Body of pancreas (tissue), 4 donors: ENCODE data around the gene EPHA8. TPM values are rescaled to one million over a fixed set of nuclear protein-coding genes. Genes with fewer than 3 reads are reported as not detected.

ENCODE experiments used
- ATAC-seq: fragments of 150-250 bp; one replicate; pipeline ENCODE4 v1.9.1; 2016
- DNase-seq, 4 donors: peaks; one replicate each; pipeline ENCODE4 v3.0.0-alpha.2; 2019
- H3K27ac ChIP-seq, 4 donors: fragments of 200-600 bp; sonication (generic); 1 replicate in 3 of 4; 2 replicates in 1 of 4; pipeline versions ENCODE4 v1.5.1 to v1.6.1; 2016 to 2019; ENCODE audit warnings: mild to moderate bottlenecking in 1 of 4, mixed read lengths in 1 of 4, moderate library complexity in 1 of 4
- H3K27me3 ChIP-seq, 2 donors: fragments of 200-600 bp; sonication (generic); one replicate each; pipeline ENCODE4 v1.6.0; 2016; ENCODE audit warnings: mild to moderate bottlenecking in 1 of 2
- H3K36me3 ChIP-seq, 2 donors: fragments of 200-600 bp; sonication (generic); replicated peaks in 1 of 2; 2 replicates each; pipeline ENCODE4 v1.5.1; 2016; ENCODE audit warnings: low read depth in 2 of 2; ENCODE audit not compliant: insufficient read depth in 1 of 2
- H3K4me1 ChIP-seq: fragments of 200-600 bp; sonication (generic); one replicate; pipeline ENCODE4 v1.6.0; 2016
- H3K4me3 ChIP-seq, 2 donors: fragments of 200-600 bp; sonication (generic); 1 replicate in 1 of 2; 2 replicates in 1 of 2; pipeline ENCODE4 v1.5.1; 2016 to 2019
- H3K9me3 ChIP-seq, 3 donors: fragments of 200-600 bp; sonication (generic); 1 replicate in 2 of 3; 2 replicates in 1 of 3; pipeline ENCODE4 v1.5.1; 2016
- POLR2A ChIP-seq, 3 donors: fragments of 450-650 bp; IDR thresholded peaks; one replicate each; pipeline ENCODE4 v1.6.1; 2016; ENCODE audit warnings: antibody characterized with exemption in 3 of 3, mild to moderate bottlenecking in 2 of 3
- WGBS, 2 donors: methylation state at CpG; one replicate each; pipeline ENCODE4 v1.1.5; 2017; 5-methylcytosine and 5-hydroxymethylcytosine counted together
- intact Hi-C: fragments of 100-400 bp; cut with DNase I; formaldehyde crosslinking; loops from one replicate; pipeline ENCODE4 v1.15.1; 2023
- total RNA-seq, 2 donors: library from RNA; depleted of rRNA; stranded (reverse); fragments of >200 nt; gene quantifications; one replicate each; pipeline ENCODE4 v1.1.0, GENCODE V29; 2016
- TF ChIP-seq, protein P1 (sequence below), 7 experiments: fragments of 450-650 bp in 4 of 7; fragments of 200-600 bp in 3 of 7; sonication (generic) in 3 of 7; IDR thresholded peaks; one replicate each; pipeline ENCODE4 v1.5.1; 2016 to 2019; ENCODE audit warnings: antibody characterized with exemption in 7 of 7

EPHA8 gene
- total RNA-seq, 2 donors from 2014 or later: 0.52 to 0.66 TPM

DNA sequence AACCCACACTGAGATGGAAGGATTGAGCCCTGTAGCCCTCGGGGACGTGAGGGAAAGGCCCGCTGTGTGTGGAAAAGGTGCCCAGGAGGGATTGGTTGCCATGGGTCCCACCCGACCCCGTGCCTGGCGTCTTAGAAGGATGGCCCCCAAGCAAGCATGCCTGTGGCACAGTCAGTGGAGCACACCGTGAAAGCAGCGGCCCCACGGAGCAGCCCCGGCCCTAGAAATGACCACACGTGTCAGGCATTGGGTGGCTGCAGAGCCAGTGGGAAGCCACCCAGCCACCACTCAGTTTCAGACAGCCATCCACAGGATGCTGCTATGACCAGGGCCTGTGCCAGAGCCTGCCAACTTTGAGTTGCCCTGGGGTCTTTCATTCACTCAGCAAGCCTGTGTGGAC, 13.3 kb upstream of the EPHA8 start:
- WGBS, 2 donors: 82 to 87% methylated on average over 6 to 11 of the region's 11 CpGs
- Histone ChIP-seq H3K9me3 (no peaks in the 10 kb centered on the region), H3K27ac (no peak overlapping the region), H3K4me3 (no peak overlapping the region), H3K4me1 (peaks cover 12% of the 10 kb centered on the region), H3K36me3 (no peaks in the 10 kb centered on the region), H3K27me3 (no peaks in the 10 kb centered on the region)
- DNase-seq (no peak), ATAC-seq (no peak)
- intact Hi-C loops: no loop called here
- TF ChIP-seq, protein P1, sequence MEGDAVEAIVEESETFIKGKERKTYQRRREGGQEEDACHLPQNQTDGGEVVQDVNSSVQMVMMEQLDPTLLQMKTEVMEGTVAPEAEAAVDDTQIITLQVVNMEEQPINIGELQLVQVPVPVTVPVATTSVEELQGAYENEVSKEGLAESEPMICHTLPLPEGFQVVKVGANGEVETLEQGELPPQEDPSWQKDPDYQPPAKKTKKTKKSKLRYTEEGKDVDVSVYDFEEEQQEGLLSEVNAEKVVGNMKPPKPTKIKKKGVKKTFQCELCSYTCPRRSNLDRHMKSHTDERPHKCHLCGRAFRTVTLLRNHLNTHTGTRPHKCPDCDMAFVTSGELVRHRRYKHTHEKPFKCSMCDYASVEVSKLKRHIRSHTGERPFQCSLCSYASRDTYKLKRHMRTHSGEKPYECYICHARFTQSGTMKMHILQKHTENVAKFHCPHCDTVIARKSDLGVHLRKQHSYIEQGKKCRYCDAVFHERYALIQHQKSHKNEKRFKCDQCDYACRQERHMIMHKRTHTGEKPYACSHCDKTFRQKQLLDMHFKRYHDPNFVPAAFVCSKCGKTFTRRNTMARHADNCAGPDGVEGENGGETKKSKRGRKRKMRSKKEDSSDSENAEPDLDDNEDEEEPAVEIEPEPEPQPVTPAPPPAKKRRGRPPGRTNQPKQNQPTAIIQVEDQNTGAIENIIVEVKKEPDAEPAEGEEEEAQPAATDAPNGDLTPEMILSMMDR (IDR thresholded peaks at IDR 0.05): no peak
- no peak for TF ChIP-seq POLR2A (IDR thresholded peaks at IDR 0.05)

DNA sequence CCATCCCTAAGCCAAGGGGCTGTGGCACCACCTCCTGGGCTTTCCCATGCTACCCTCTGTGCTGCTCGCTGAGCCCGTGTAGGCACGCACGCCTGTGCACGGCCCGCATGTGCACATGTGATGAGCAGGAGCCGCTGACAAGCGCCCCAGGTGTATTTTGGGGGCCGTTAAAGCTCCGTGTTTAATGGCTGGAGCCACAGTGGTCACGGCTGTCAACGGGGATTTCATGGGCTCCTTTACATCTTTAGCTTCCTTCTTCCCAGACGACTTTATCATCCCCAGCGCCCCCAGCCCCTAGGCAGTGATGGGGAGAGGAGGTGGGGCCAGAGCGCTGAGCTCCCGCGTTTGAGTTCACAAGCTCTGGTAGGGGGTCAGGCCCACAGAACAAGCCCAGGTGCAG, 11.7 kb upstream of the EPHA8 start:
- H3K4me1 ChIP-seq: peaks cover 18% of the 10 kb centered on the region
- intact Hi-C loops: no loop called here
- H3K27ac ChIP-seq: no peak overlapping the region
- TF ChIP-seq POLR2A (IDR thresholded peaks at IDR 0.05): no peak
- TF ChIP-seq, protein P1 (IDR thresholded peaks at IDR 0.05): no peak
- H3K9me3 ChIP-seq: no peaks in the 10 kb centered on the region
- H3K27me3 ChIP-seq: no peaks in the 10 kb centered on the region
- 80 to 81% methylated on average over 7 to 17 of the region's 17 CpGs for WGBS, 2 donors
- ATAC-seq (no peak), DNase-seq (no peak)
- no peaks in the 10 kb centered on the region for H3K36me3 ChIP-seq
- no peak overlapping the region for H3K4me3 ChIP-seq

DNA sequence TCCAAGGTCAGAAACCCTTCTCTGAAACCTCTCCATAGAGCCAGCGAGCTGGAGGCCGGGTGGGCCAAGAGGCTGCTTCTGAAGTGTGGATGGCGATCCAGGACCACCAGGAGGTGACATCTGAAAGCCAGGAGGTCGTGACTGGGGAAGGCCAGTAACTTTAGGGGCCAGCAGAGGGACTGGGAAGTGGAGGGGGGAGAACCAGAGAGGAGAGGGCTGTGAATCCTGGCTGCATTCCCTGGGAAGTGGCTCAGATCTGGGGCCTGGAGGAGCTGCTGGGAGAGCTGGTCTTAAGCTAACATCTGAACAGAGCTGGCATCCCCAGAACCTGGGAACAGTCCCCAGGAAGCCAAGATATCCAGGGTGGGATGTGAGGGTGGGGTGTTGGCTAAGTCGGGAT, 11.3 kb upstream of the EPHA8 start:
- H3K27ac ChIP-seq: no peak overlapping the region
- H3K27me3 ChIP-seq: no peaks in the 10 kb centered on the region
- no peak for TF ChIP-seq POLR2A (IDR thresholded peaks at IDR 0.05)
- TF ChIP-seq, protein P1 (IDR thresholded peaks at IDR 0.05): no peak
- H3K9me3 ChIP-seq: no peaks in the 10 kb centered on the region
- WGBS, 2 donors: 53 to 72% methylated on average over 2 to 5 of the region's 5 CpGs
- intact Hi-C loops: no loop called here
- H3K4me3 ChIP-seq: no peak overlapping the region
- DNase-seq: no peak
- H3K4me1 ChIP-seq: peaks cover 22% of the 10 kb centered on the region
- H3K36me3 ChIP-seq: no peaks in the 10 kb centered on the region
- ATAC-seq: no peak

DNA sequence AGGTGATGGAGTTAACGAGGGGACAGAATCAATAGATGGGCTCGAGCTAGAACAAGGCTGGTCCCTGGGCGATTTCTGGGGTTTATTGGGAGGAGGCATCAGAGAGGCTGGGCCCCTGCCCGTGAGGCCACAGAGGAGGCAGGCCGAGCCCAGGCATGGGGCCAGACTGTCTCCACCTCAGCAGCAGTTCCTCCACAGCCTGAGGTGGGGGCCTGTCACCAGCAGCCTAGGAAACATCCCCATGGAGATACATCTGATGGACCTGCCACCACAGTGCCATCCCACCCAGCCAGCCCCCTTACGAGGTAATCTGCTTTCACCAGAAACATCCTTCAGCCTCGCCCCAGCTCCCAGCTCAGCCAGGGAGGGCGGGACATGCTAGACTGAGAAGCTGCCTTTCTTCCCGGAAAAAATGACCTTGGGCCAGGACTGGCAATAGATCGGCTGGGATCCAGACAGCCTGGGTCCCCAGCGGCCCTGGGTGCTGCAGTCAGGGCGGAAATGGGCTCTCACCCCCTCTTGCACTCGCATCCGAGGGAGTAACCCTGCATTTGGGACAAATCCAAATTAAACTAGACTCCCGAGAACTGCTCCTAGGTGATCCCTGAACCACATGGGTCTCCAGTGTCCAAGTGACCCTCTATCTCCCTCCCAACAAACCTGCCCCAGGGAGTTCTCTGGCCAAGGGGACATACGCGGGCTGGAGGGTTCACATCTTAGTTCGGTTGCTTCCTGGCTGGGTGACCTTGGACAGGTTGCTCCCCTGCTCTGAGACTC, 10.0 kb upstream of the EPHA8 start:
- intact Hi-C loops: no loop called here
- Histone ChIP-seq H3K27me3 (no peaks in the 10 kb centered on the region), H3K36me3 (no peaks in the 10 kb centered on the region), H3K4me1 (peaks cover 22% of the 10 kb centered on the region), H3K9me3 (no peaks in the 10 kb centered on the region), H3K27ac (no peak overlapping the region), H3K4me3 (no peak overlapping the region)
- ATAC-seq (peak; percentile 68), DNase-seq (peak; percentile 41 to 64 (median 60))
- TF ChIP-seq POLR2A (IDR thresholded peaks at IDR 0.05): no peak
- TF ChIP-seq, protein P1 (IDR thresholded peaks at IDR 0.05): no peak
- 15 to 17% methylated on average over 12 to 18 of the region's 18 CpGs for WGBS, 2 donors

DNA sequence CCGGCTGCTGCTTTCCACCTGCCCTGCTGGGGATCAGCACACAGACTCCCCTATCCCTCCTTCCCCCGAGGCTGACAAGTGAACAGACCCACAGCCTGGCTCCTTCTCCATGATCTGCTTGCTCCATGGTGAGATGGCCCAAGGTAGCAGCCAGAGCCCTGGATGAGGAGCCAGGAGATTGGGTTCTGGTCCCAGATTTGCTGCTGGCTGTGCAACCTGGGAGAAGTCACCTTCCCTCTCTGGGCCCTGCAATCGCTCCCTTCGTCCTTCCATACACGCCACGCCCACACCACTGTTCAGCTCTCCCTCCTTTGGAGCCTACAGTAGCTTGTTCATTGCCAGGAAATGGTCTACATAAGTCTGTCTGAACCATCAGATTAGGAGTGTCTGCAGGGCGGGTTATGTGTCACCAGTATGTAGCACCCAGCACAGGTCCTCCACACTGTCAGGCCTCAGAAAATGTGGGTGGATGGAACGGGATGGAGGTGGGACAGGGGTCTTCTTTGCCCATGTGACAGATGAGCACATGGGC, 9.2 kb upstream of the EPHA8 start:
- Histone ChIP-seq H3K36me3 (no peaks in the 10 kb centered on the region), H3K4me3 (no peak overlapping the region), H3K27ac (no peak overlapping the region), H3K9me3 (no peaks in the 10 kb centered on the region), H3K4me1 (peaks cover 22% of the 10 kb centered on the region), H3K27me3 (no peaks in the 10 kb centered on the region)
- intact Hi-C loops: no loop called here
- ATAC-seq: no peak
- TF ChIP-seq POLR2A (IDR thresholded peaks at IDR 0.05): no peak
- TF ChIP-seq, protein P1 (IDR thresholded peaks at IDR 0.05): no peak
- no peak for DNase-seq
- 84 to 89% methylated on average over 7 of the region's 8 CpGs for WGBS, 2 donors
